AG10803 (cell line): ENCODE data around the gene EPHB2.

Source experiments
- DNase-seq: peaks from one replicate; pipeline ENCODE4 v3.0.0; 2010; ENCODE audit warnings: low read depth
- H3K4me3 ChIP-seq: 2 replicates; pipeline ENCODE4 v1.5.1; 2011; ENCODE audit warnings: mild to moderate bottlenecking, low read length, control low read depth
- CTCF ChIP-seq: conservative IDR thresholded peaks from 2 replicates; pipeline ENCODE4 v1.5.1; 2011; ENCODE audit warnings: mild to moderate bottlenecking, low read length, control low read depth, inconsistent platforms

Gene EPHB2

GRCh38 chr1:22681556-22682276, 28.9 kb upstream of the EPHB2 start:
- H3K4me3 ChIP-seq: no peak overlapping the region
- DNase-seq: no peak
- no peak for TF ChIP-seq CTCF

- no peak overlapping the region for H3K4me3 ChIP-seq
- no peak for TF ChIP-seq CTCF
- no peak for DNase-seq
Observed at GRCh38 chr1:22683547-22683946, 27.1 kb upstream of the EPHB2 start.

GRCh38 chr1:22685591-22686059, 25.0 kb upstream of the EPHB2 start:
- no peak overlapping the region for H3K4me3 ChIP-seq
- no peak for TF ChIP-seq CTCF
- DNase-seq: no peak

- no peak overlapping the region for H3K4me3 ChIP-seq
- DNase-seq: no peak
- TF ChIP-seq CTCF: no peak
Observed at GRCh38 chr1:22687191-22687590, 23.4 kb upstream of the EPHB2 start.

- no peak for TF ChIP-seq CTCF
- no peak for DNase-seq
- H3K4me3 ChIP-seq: no peak overlapping the region
Observed at GRCh38 chr1:22688466-22688865, 22.2 kb upstream of the EPHB2 start.

- DNase-seq: peak; percentile 89
- TF ChIP-seq CTCF: 0 out of 2 replicates have a peak, but pooled peaks have one; percentile 4
Observed at GRCh38 chr1:22689505-22689904, 21.1 kb upstream of the EPHB2 start.

GRCh38 chr1:22691031-22691753, 19.4 kb upstream of the EPHB2 start:
- H3K4me3 ChIP-seq: no peak overlapping the region
- no peak for TF ChIP-seq CTCF
- no peak for DNase-seq

More at GRCh38 chr1:22689505-22689904, 21.1 kb upstream of the EPHB2 start:
- H3K4me3 ChIP-seq: no peak overlapping the region
